Hepatocyte (in vitro differentiated cells): ENCODE data around the gene ANAPC1. TPM values are rescaled to one million over a fixed set of nuclear protein-coding genes. Genes with fewer than 3 reads are reported as not detected.
A peak's percentile ranks its signal among the peaks of the same experiment; 100 is the strongest.

Experiments used
- DNase-seq: peaks from one replicate; pipeline ENCODE4 v3.0.0-alpha.2; 2016; ENCODE audit warnings: low spot score
- H2AFZ ChIP-seq: fragments of 200-600 bp; sonication (generic); 2 replicates; pipeline ENCODE4 v1.6.0; 2016; ENCODE audit warnings: antibody characterized with exemption, mild to moderate bottlenecking
- H3K27ac ChIP-seq: fragments of 200-600 bp; sonication (generic); 2 replicates; pipeline ENCODE4 v1.5.1; 2016; ENCODE audit warnings: mild to moderate bottlenecking
- H3K27me3 ChIP-seq: fragments of 200-600 bp; sonication (generic); 2 replicates; pipeline ENCODE4 v1.6.1; 2016
- H3K36me3 ChIP-seq: fragments of 200-600 bp; sonication (generic); replicated peaks from 2 replicates; pipeline ENCODE4 v1.5.1; 2016; ENCODE audit warnings: low read depth; ENCODE audit not compliant: insufficient read depth
- H3K4me1 ChIP-seq: fragments of 200-600 bp; sonication (generic); 2 replicates; pipeline ENCODE4 v1.5.1; 2016; ENCODE audit warnings: mild to moderate bottlenecking, moderate library complexity; ENCODE audit not compliant: insufficient read depth
- H3K4me2 ChIP-seq: fragments of 200-600 bp; sonication (generic); 2 replicates; pipeline ENCODE4 v1.6.0; 2016
- H3K4me3 ChIP-seq: fragments of 200-600 bp; sonication (generic); 2 replicates; pipeline ENCODE4 v1.5.1; 2016; ENCODE audit warnings: mild to moderate bottlenecking
- H3K79me2 ChIP-seq: fragments of 200-600 bp; sonication (generic); 2 replicates; pipeline ENCODE4 v1.6.0; 2017; ENCODE audit warnings: mild to moderate bottlenecking
- H3K9me2 ChIP-seq: fragments of 200-600 bp; sonication (generic); replicated peaks from 2 replicates; pipeline ENCODE4 v1.6.0; 2017; ENCODE audit warnings: mild to moderate bottlenecking; ENCODE audit not compliant: insufficient read depth
- H3K9me3 ChIP-seq: fragments of 200-600 bp; sonication (generic); 2 replicates; pipeline ENCODE4 v1.5.1; 2016; ENCODE audit warnings: low read depth, mild to moderate bottlenecking
- H4K20me1 ChIP-seq: fragments of 200-600 bp; sonication (generic); 2 replicates; pipeline ENCODE4 v1.6.0; 2016; ENCODE audit warnings: mild to moderate bottlenecking; ENCODE audit not compliant: insufficient read depth, poor library complexity, severe bottlenecking
- CTCF ChIP-seq: fragments of 200-600 bp; sonication (generic); IDR thresholded peaks from 2 replicates; pipeline ENCODE4 v1.5.1; 2016; ENCODE audit warnings: antibody characterized with exemption, mild to moderate bottlenecking; ENCODE audit not compliant: poor library complexity
- EZH2 ChIP-seq: fragments of 200-600 bp; sonication (generic); IDR thresholded peaks from 2 replicates; pipeline ENCODE4 v1.6.1; 2016; ENCODE audit warnings: antibody characterized with exemption, mild to moderate bottlenecking, borderline replicate concordance
- EZH2phosphoT487 ChIP-seq: fragments of 200-600 bp; sonication (generic); IDR thresholded peaks from one replicate; pipeline ENCODE4 v1.6.1; 2018; ENCODE audit warnings: antibody characterized with exemption, mild to moderate bottlenecking, low read depth, moderate library complexity; ENCODE audit not compliant: unreplicated experiment, severe bottlenecking
- WGBS: methylation state at CpG from one replicate; pipeline ENCODE4 v1.1.6; 2016; ENCODE audit warnings: low lambda C conversion rate; ENCODE audit errors: missing lambda C conversion rate; 5-methylcytosine and 5-hydroxymethylcytosine counted together
- polyA plus RNA-seq: library from polyadenylated mRNA; unstranded; fragments of >200 nt; fragmentation: Nextera tagmentation; extraction: Ambion mirVana; gene quantifications from 2 replicates; pipeline ENCODE4 v1.2.1, GENCODE V29; 2016
- total RNA-seq: library from RNA; depleted of rRNA; stranded (reverse); fragments of >200 nt; gene quantifications from 2 replicates; pipeline ENCODE4 v1.2.3, GENCODE V29; 2014

ANAPC1 gene, protein sequence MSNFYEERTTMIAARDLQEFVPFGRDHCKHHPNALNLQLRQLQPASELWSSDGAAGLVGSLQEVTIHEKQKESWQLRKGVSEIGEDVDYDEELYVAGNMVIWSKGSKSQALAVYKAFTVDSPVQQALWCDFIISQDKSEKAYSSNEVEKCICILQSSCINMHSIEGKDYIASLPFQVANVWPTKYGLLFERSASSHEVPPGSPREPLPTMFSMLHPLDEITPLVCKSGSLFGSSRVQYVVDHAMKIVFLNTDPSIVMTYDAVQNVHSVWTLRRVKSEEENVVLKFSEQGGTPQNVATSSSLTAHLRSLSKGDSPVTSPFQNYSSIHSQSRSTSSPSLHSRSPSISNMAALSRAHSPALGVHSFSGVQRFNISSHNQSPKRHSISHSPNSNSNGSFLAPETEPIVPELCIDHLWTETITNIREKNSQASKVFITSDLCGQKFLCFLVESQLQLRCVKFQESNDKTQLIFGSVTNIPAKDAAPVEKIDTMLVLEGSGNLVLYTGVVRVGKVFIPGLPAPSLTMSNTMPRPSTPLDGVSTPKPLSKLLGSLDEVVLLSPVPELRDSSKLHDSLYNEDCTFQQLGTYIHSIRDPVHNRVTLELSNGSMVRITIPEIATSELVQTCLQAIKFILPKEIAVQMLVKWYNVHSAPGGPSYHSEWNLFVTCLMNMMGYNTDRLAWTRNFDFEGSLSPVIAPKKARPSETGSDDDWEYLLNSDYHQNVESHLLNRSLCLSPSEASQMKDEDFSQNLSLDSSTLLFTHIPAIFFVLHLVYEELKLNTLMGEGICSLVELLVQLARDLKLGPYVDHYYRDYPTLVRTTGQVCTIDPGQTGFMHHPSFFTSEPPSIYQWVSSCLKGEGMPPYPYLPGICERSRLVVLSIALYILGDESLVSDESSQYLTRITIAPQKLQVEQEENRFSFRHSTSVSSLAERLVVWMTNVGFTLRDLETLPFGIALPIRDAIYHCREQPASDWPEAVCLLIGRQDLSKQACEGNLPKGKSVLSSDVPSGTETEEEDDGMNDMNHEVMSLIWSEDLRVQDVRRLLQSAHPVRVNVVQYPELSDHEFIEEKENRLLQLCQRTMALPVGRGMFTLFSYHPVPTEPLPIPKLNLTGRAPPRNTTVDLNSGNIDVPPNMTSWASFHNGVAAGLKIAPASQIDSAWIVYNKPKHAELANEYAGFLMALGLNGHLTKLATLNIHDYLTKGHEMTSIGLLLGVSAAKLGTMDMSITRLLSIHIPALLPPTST (N-terminal part only)
- 29.9 and 44.3 TPM in 2 replicates for total RNA-seq
- polyA plus RNA-seq, result 7.7 and 9.3 TPM in 2 replicates

GRCh38 chr2:111883661-111884591, at the start of gene ANAPC1:
Gene ANAPC1 (minus strand): TSS chr2:111884193. CDS start chr2:111880825, 3,368 bp downstream.
- peak; percentile 94 for DNase-seq
- WGBS, result under 1% methylated on average over 73 of the region's 73 CpGs
- Histone ChIP-seq H3K36me3 (no peaks in the 10 kb centered on the region), H3K4me3 (peak within 1 kb of the TSS; percentile 96), H2AFZ (peak within 1 kb of the TSS; percentile 82), H3K27ac (peak within 1 kb of the TSS; percentile 88), H3K9me3 (no peaks in the 10 kb centered on the region), H3K27me3 (no peaks in the 10 kb centered on the region), H3K79me2 (peaks cover 24% of the 10 kb centered on the region), H3K9me2 (no peaks in the 10 kb centered on the region), H3K4me1 (no peaks in the 10 kb centered on the region), H3K4me2 (peak within 1 kb of the TSS; percentile 95), H4K20me1 (peaks cover 2% of the 10 kb centered on the region)
- TF ChIP-seq EZH2phosphoT487 (no peak), EZH2 (no peak), CTCF (no peak)

DNA sequence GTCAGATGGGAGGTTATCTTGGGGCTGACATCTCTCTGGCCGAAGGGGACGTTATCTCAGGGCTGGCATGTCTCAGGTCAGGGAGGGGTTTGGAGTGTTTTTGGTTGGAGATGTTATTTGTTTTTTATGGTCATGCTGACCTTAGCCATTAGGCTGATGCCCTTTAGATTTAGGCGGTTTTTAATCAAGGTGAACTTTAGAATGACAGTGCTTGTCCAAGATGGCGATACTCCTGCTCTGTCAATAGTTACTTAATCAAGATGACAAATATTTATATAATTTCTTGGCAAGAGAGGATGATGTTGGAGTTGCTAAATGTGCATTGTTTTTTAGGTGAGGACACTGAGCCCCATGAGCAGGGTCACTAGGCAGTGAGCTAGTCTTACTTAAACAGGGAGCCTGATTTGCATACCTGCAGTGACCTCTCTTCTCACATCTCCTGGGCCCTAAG, 48.9 kb upstream of the ANAPC1 start:
- no peaks in the 10 kb centered on the region for H3K27me3 ChIP-seq
- no peaks in the 10 kb centered on the region for H3K9me3 ChIP-seq
- peaks cover 49% of the 10 kb centered on the region for H3K79me2 ChIP-seq
- H3K4me1 ChIP-seq, result peaks cover 8% of the 10 kb centered on the region
- WGBS, result 51% methylated on average over 4 of the region's 4 CpGs
- no peak overlapping the region for H3K4me2 ChIP-seq
- no peak overlapping the region for H2AFZ ChIP-seq
- H3K27ac ChIP-seq, result no peak overlapping the region
- TF ChIP-seq EZH2 (no peak), CTCF (no peak), EZH2phosphoT487 (no peak)
- no peaks in the 10 kb centered on the region for H4K20me1 ChIP-seq
- H3K36me3 ChIP-seq, result no peaks in the 10 kb centered on the region
- no peaks in the 10 kb centered on the region for H3K9me2 ChIP-seq
- DNase-seq, result no peak
- H3K4me3 ChIP-seq, result no peak overlapping the region

DNA sequence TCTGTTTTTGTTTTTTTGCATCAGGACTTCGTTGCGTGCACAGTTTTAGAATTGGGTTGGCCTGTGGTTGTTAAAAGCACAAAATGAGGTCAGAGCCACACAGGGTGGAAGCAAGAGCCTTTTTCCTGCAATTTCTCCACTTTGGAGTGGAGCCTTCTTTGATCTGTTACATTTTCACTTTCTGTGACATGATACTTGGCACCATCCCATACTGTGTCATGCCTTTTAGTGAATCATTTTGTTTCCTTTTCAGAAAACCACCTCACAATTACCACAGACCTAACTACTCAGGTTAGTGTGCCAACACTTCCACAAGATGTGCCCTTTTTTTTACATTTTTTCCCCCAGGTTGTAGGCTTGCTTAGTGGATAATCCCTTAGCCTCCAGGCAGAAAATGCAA, 46.9 kb upstream of the ANAPC1 start:
- no peaks in the 10 kb centered on the region for H3K27me3 ChIP-seq
- no peaks in the 10 kb centered on the region for H3K9me2 ChIP-seq
- no peak overlapping the region for H3K4me2 ChIP-seq
- H3K4me3 ChIP-seq, result no peak overlapping the region
- H3K79me2 ChIP-seq, result peaks cover 54% of the 10 kb centered on the region
- TF ChIP-seq EZH2phosphoT487 (no peak), CTCF (no peak), EZH2 (no peak)
- H4K20me1 ChIP-seq, result peaks cover 3% of the 10 kb centered on the region
- H2AFZ ChIP-seq, result no peak overlapping the region
- no peak for DNase-seq
- H3K27ac ChIP-seq, result peak overlapping the region; percentile 40
- H3K4me1 ChIP-seq, result peaks cover 13% of the 10 kb centered on the region
- H3K36me3 ChIP-seq, result no peaks in the 10 kb centered on the region
- 73% methylated on average over 2 of the region's 2 CpGs for WGBS
- H3K9me3 ChIP-seq, result no peaks in the 10 kb centered on the region
